PFSK-1 (cell line): ENCODE results near the gene SLC13A5.

Experiments used
- FOXP2 ChIP-seq: optimal IDR thresholded peaks from 2 replicates; pipeline ENCODE3; 2011; ENCODE audit warnings: borderline replicate concordance, control low read depth, inconsistent platforms; ENCODE audit not compliant: insufficient read depth; ENCODE audit errors: extremely low read length, extremely low read depth
- POLR2AphosphoS5 ChIP-seq: IDR thresholded peaks from 2 replicates; pipeline ENCODE4 v1.6.1; 2012; ENCODE audit warnings: low read depth, mild to moderate bottlenecking, control low read depth, low read length, moderate library complexity
- SIN3A ChIP-seq: IDR thresholded peaks from 2 replicates; pipeline ENCODE4 v1.6.1; 2012; ENCODE audit warnings: mild to moderate bottlenecking, low read length, moderate library complexity, borderline replicate concordance; ENCODE audit not compliant: insufficient read depth
- TAF1 ChIP-seq: IDR thresholded peaks from 2 replicates; pipeline ENCODE4 v1.6.1; 2012; ENCODE audit warnings: low read length, control low read depth, borderline replicate concordance; ENCODE audit not compliant: insufficient read depth

GRCh38 chr17:6755281-6755680 lies 42.1 kb upstream of the SLC13A5 start:
- TF ChIP-seq POLR2AphosphoS5, result no peak
- no peak for TF ChIP-seq TAF1
- no peak for TF ChIP-seq SIN3A
- no peak for TF ChIP-seq FOXP2
